ENCODE measurements around the gene APBB1IP.

Gene APBB1IP

DNA sequence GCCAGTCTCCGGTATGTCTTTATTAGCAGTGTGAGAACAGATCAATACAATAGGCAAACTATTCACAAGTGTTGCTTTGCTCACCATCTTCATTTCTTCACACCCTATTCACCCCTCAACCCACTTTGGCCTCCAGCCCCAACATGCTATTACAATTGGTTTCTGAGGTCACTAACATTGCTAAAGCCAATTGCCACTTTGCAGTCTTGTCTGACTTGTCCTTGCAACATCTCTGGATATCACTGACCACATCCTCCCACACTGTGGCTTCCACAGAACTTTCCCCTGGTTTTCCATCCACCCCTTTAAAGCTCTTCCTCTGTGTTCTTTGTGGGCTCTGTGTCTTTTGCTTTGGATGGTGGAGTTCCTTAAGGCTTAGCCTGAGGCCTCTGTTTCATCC is 5.2 kb upstream of the APBB1IP start:
- CTCF ChIA-PET, result no interaction called here

DNA sequence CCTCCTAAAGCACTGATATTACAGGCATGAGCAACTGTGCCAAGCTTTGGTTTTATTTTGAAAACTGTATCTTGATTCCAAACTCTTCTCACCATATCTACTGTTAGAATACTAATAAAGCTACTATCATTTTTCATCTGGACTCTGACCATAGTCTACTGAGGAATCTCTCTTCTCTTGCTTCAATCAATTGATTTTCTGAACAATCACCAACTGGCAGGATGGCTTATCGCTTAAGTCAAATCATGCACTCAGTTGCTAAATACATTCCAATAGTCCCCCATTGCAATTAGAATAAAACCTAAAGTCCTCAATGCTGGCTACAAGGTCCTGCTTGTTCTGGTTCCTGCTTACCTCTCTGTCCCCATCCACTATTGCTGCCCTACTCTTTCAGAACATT is 2.3 kb upstream of the APBB1IP start:
- TF ChIP-seq, protein P1, sequence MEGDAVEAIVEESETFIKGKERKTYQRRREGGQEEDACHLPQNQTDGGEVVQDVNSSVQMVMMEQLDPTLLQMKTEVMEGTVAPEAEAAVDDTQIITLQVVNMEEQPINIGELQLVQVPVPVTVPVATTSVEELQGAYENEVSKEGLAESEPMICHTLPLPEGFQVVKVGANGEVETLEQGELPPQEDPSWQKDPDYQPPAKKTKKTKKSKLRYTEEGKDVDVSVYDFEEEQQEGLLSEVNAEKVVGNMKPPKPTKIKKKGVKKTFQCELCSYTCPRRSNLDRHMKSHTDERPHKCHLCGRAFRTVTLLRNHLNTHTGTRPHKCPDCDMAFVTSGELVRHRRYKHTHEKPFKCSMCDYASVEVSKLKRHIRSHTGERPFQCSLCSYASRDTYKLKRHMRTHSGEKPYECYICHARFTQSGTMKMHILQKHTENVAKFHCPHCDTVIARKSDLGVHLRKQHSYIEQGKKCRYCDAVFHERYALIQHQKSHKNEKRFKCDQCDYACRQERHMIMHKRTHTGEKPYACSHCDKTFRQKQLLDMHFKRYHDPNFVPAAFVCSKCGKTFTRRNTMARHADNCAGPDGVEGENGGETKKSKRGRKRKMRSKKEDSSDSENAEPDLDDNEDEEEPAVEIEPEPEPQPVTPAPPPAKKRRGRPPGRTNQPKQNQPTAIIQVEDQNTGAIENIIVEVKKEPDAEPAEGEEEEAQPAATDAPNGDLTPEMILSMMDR (conservative IDR thresholded peaks at IDR 0.05; ENCODE audit: low read depth), result no peak
- no peak overlapping the region for H3K27ac ChIP-seq
- ChIA-PET POLR2A (ENCODE audit: low non-redundant PET) (no interaction called here), CTCF (no interaction called here)
- no peak for DNase-seq (ENCODE audit: low spot score)

More for the DNA sequence above, 5.2 kb upstream of the APBB1IP start:
- POLR2A ChIA-PET (ENCODE audit: low non-redundant PET), result no interaction called here
- TF ChIP-seq, protein P1 (conservative IDR thresholded peaks at IDR 0.05; ENCODE audit: low read depth), result no peak
- no peak for DNase-seq (ENCODE audit: low spot score)
- H3K27ac ChIP-seq, result no peak overlapping the region

DNA sequence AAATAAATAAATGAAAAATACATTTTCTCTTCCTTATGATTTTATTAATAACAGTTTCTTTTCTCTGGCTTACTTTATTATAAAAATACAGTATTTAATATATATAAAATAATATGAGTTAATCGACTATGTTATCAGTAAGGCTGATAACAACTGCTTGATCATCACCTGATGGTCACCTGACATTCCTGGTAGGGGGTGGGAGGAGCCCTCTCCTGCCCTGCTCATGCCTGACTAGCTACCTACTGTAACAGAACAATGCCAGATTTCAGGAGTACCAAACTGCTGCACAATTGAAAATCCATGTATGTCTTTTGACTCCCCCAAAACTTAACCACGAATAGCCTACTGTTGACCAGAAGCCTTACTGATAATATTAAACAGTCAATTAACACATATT is 1.3 kb upstream of the APBB1IP start:
- CTCF ChIA-PET, result no interaction called here
- TF ChIP-seq, protein P1 (conservative IDR thresholded peaks at IDR 0.05; ENCODE audit: low read depth), result no peak
- DNase-seq (ENCODE audit: low spot score), result no peak
- POLR2A ChIA-PET (ENCODE audit: low non-redundant PET), result no interaction called here
- H3K27ac ChIP-seq, result no peak overlapping the region

DNA sequence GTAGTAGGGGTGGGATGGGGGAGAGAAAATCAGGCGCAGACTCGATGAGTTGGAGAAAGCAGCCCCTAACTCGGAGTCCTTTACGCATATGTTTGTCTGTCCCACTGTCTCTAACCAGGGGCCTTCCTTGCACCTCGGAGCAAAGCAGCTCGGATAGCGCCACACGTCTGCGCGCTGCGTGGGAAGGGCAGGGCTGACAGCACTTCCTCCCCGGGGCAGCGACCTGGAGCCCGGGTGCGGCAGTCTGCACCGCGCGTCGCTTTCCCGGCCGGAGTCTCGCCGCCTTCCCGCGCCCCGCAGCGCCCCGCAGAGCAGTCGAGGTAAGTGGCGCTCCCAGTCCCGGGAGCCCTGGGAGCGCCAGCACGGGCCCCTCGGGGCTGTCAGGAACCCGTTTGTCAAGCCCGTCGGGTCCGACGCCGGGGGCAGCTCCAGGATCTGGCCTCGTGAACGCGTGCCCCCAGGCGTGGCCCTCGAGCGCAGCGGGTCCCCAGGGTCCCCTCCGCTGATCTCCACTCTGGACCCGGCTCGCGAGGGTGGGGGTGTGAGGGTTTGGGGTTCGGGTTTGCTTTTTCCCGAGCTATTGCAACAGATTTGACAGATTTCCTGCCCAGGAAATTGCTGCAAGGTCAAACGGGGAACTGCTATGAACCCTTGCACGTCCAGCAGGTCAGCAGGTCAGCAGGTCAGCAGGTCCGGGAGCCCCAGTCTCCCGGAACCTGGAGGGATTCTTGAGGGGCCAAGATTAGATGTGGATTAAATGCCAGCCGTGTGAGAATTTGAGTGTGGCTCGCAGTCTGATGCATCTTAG is 597 bp downstream of the APBB1IP start:
- TF ChIP-seq, protein P1 (conservative IDR thresholded peaks at IDR 0.05; ENCODE audit: low read depth), result no peak
- no peak for DNase-seq (ENCODE audit: low spot score)
- H3K27ac ChIP-seq, result no peak overlapping the region
- ChIA-PET POLR2A (ENCODE audit: low non-redundant PET) (no interaction called here), CTCF (no interaction called here)

DNA sequence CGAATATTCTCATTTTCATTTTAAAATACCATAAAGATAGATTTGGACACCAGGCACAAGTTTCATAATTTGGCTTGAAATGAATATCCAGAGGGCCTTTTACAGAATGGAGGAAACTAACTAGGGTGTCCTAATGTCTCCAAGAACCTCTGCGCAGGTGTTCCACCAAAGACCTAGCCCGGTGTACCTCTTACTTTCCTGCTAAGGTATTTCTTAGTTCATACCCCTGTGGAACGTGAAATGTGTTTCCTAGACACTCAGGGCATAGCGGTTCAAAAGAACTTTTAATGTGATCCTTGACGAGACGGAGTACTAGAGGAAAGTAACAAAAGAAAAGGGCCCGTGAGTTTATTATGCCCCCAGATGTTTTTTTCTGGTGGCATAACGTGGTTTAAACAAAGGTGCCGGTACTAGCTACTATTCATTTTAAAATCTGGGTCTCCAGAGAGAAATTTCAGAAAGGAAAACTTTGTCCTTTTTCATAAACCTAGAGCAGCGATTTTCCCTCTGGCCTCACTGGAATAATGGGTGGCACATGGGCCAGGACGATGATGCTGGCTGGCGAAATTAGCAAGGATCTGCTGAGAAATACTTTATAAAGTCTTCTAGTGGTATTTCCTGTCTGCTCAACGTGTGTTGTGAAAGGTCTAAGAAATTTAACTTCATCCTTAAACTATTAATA is 1.4 kb downstream of the APBB1IP start:
- DNase-seq (ENCODE audit: low spot score), result no peak
- CTCF ChIA-PET, result no interaction called here
- no peak overlapping the region for H3K27ac ChIP-seq
- POLR2A ChIA-PET (ENCODE audit: low non-redundant PET), result no interaction called here
- TF ChIP-seq, protein P1 (conservative IDR thresholded peaks at IDR 0.05; ENCODE audit: low read depth), result no peak

DNA sequence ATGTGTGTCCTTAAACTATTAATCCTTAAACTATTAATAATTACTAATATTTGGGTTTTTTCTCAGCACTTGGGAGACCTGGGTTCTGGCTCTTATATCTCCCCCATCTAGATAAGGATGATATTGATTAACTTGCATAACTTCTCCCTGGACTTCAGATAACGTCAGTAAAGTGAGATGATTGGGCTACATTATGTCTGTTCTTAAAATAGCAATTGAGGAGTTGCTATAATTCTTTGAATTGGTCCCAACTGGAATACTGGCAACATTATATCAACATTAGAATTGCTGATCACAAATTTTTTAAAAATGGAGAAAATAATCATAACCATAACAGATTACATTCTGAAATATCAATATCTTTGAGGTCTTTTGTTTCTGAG is 1.9 kb downstream of the APBB1IP start:
- TF ChIP-seq, protein P1 (conservative IDR thresholded peaks at IDR 0.05; ENCODE audit: low read depth), result no peak
- no peak overlapping the region for H3K27ac ChIP-seq
- ChIA-PET POLR2A (ENCODE audit: low non-redundant PET) (no interaction called here), CTCF (no interaction called here)
- no peak for DNase-seq (ENCODE audit: low spot score)

All from RWPE1 (cell line).